HepG2 (cell line): ENCODE measurements around the gene ZAR1. TPM values are rescaled to one million over a fixed set of nuclear protein-coding genes. Genes with fewer than 3 reads are reported as not detected.

ENCODE experiments used
- PHB2 ChIP-seq: fragments of 450-650 bp; IDR thresholded peaks from 2 replicates; pipeline ENCODE4 v1.6.1; 2018; ENCODE audit not compliant: partially characterized antibody
- TGIF2 ChIP-seq: IDR thresholded peaks from 2 replicates; pipeline ENCODE4 v1.6.1; 2016; ENCODE audit warnings: control low read depth, missing compliant biosample characterization
- ZNF510 ChIP-seq: sonication (generic); formaldehyde crosslinking; IDR thresholded peaks from 2 replicates; pipeline ENCODE4 v1.4.0; 2020; ENCODE audit warnings: low read depth, mild to moderate bottlenecking, missing genetic modification reagents
- ZNF777 ChIP-seq: sonication (generic); formaldehyde crosslinking; IDR thresholded peaks from 2 replicates; pipeline ENCODE4 v1.4.0; 2020; ENCODE audit warnings: missing genetic modification reagents
- polyA plus RNA-seq, 8 experiments: library from polyadenylated mRNA; depleted of rRNA in 3 of 8; stranded (reverse) in 7 of 8; unstranded in 1 of 8; fragments of >200 nt; fragmentation: Illumina TruSeq in 4 of 8; extraction: Trizol in 4 of 8; gene quantifications; 2 replicates each; pipeline versions ENCODE4 v1.2.1 to v1.2.3, GENCODE V29; 2011 to 2016; ENCODE audit warnings: low read depth in 4 of 8, missing spikeins in 1 of 8, mixed read lengths in 1 of 8; ENCODE audit not compliant: insufficient read depth in 1 of 8
- total RNA-seq, 5 experiments: library from RNA; depleted of rRNA; stranded (reverse); fragments of >200 nt; fragmentation: Illumina TruSeq; extraction: Trizol; gene quantifications; 2 replicates each; pipeline ENCODE4 v1.2.3, GENCODE V29; 2016; ENCODE audit warnings: low read depth in 1 of 5
- TF ChIP-seq, protein P1 (sequence below): IDR thresholded peaks from 2 replicates; pipeline ENCODE4 v1.6.1; 2016; ENCODE audit warnings: low read depth, control low read depth
- TF ChIP-seq, protein P2 (sequence below): sonication (generic); formaldehyde crosslinking; IDR thresholded peaks from 2 replicates; pipeline ENCODE4 v1.5.1; 2020; ENCODE audit warnings: mild to moderate bottlenecking, missing genetic modification reagents, moderate library complexity
- TF ChIP-seq, protein P3 (sequence below): sonication (generic); formaldehyde crosslinking; IDR thresholded peaks from 2 replicates; pipeline ENCODE4 v1.4.0; 2020; ENCODE audit warnings: missing genetic modification reagents
- TF ChIP-seq, protein P4 (sequence below): sonication (generic); formaldehyde crosslinking; IDR thresholded peaks from 2 replicates; pipeline ENCODE4 v1.4.0; 2020; ENCODE audit warnings: low read depth, missing genetic modification reagents

ZAR1 gene
- total and polyA plus RNA-seq, 2 of the 13 experiments (the other 11 are each of a cell fraction or from before 2014, with no cell fraction given), result not detected

DNA sequence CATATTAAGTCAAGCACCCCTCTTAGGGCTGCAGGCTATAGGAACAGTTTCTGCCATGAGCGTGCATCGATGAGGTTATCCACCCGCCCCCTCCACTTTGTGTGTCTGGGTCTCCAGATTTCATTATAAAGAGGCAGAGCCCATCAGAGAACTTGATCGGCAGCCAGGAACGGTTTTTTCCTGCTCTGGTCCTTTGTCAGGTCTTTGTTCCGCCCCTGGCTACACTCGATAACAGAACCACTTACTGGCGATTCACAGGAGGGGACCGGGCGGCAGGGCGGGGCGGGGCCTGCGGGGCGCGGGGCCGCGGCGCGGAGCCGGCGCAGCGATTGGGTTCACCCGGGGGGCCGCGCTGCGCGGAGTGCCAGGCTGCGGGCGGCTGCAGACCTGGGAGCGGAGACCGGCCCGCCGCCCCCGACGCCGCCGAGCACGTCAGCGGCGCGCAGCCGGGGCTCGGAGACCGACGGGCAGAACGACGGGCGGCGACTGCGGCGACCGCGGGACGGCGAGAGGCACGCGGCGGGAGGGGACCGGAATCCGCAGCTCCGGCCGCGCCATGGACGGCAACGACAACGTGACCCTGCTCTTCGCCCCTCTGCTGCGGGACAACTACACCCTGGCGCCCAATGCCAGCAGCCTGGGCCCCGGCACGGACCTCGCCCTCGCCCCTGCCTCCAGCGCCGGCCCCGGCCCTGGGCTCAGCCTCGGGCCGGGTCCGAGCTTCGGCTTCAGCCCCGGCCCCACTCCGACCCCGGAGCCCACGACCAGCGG, 6.9 kb upstream of the ZAR1 start, which contains the start of gene SLC10A4 (continued):
- TF ChIP-seq, protein P1, sequence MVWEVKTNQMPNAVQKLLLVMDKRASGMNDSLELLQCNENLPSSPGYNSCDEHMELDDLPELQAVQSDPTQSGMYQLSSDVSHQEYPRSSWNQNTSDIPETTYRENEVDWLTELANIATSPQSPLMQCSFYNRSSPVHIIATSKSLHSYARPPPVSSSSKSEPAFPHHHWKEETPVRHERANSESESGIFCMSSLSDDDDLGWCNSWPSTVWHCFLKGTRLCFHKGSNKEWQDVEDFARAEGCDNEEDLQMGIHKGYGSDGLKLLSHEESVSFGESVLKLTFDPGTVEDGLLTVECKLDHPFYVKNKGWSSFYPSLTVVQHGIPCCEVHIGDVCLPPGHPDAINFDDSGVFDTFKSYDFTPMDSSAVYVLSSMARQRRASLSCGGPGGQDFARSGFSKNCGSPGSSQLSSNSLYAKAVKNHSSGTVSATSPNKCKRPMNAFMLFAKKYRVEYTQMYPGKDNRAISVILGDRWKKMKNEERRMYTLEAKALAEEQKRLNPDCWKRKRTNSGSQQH, result no peak
- TF ChIP-seq ZNF777 (peak; percentile 88), ZNF510 (CRISPR knock-in tag) (no peak), PHB2 (no peak), TGIF2 (CRISPR knock-in tag) (no peak)
- TF ChIP-seq, protein P2, sequence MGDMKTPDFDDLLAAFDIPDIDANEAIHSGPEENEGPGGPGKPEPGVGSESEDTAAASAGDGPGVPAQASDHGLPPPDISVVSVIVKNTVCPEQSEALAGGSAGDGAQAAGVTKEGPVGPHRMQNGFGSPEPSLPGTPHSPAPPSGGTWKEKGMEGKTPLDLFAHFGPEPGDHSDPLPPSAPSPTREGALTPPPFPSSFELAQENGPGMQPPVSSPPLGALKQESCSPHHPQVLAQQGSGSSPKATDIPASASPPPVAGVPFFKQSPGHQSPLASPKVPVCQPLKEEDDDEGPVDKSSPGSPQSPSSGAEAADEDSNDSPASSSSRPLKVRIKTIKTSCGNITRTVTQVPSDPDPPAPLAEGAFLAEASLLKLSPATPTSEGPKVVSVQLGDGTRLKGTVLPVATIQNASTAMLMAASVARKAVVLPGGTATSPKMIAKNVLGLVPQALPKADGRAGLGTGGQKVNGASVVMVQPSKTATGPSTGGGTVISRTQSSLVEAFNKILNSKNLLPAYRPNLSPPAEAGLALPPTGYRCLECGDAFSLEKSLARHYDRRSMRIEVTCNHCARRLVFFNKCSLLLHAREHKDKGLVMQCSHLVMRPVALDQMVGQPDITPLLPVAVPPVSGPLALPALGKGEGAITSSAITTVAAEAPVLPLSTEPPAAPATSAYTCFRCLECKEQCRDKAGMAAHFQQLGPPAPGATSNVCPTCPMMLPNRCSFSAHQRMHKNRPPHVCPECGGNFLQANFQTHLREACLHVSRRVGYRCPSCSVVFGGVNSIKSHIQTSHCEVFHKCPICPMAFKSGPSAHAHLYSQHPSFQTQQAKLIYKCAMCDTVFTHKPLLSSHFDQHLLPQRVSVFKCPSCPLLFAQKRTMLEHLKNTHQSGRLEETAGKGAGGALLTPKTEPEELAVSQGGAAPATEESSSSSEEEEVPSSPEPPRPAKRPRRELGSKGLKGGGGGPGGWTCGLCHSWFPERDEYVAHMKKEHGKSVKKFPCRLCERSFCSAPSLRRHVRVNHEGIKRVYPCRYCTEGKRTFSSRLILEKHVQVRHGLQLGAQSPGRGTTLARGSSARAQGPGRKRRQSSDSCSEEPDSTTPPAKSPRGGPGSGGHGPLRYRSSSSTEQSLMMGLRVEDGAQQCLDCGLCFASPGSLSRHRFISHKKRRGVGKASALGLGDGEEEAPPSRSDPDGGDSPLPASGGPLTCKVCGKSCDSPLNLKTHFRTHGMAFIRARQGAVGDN (CRISPR knock-in tag), result peak; percentile 22; the same call in 1 of the 2 replicates
- TF ChIP-seq, protein P3, sequence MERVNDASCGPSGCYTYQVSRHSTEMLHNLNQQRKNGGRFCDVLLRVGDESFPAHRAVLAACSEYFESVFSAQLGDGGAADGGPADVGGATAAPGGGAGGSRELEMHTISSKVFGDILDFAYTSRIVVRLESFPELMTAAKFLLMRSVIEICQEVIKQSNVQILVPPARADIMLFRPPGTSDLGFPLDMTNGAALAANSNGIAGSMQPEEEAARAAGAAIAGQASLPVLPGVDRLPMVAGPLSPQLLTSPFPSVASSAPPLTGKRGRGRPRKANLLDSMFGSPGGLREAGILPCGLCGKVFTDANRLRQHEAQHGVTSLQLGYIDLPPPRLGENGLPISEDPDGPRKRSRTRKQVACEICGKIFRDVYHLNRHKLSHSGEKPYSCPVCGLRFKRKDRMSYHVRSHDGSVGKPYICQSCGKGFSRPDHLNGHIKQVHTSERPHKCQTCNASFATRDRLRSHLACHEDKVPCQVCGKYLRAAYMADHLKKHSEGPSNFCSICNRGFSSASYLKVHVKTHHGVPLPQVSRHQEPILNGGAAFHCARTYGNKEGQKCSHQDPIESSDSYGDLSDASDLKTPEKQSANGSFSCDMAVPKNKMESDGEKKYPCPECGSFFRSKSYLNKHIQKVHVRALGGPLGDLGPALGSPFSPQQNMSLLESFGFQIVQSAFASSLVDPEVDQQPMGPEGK (CRISPR knock-in tag), result no peak
- TF ChIP-seq, protein P4, sequence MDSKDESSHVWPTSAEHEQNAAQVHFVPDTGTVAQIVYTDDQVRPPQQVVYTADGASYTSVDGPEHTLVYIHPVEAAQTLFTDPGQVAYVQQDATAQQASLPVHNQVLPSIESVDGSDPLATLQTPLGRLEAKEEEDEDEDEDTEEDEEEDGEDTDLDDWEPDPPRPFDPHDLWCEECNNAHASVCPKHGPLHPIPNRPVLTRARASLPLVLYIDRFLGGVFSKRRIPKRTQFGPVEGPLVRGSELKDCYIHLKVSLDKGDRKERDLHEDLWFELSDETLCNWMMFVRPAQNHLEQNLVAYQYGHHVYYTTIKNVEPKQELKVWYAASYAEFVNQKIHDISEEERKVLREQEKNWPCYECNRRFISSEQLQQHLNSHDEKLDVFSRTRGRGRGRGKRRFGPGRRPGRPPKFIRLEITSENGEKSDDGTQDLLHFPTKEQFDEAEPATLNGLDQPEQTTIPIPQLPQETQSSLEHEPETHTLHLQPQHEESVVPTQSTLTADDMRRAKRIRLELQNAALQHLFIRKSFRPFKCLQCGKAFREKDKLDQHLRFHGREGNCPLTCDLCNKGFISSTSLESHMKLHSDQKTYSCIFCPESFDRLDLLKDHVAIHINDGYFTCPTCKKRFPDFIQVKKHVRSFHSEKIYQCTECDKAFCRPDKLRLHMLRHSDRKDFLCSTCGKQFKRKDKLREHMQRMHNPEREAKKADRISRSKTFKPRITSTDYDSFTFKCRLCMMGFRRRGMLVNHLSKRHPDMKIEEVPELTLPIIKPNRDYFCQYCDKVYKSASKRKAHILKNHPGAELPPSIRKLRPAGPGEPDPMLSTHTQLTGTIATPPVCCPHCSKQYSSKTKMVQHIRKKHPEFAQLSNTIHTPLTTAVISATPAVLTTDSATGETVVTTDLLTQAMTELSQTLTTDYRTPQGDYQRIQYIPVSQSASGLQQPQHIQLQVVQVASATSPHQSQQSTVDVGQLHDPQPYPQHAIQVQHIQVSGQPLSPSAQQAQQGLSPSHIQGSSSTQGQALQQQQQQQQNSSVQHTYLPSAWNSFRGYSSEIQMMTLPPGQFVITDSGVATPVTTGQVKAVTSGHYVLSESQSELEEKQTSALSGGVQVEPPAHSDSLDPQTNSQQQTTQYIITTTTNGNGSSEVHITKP (CRISPR knock-in tag), result no peak
